Superior temporal gyrus (tissue), 1 donor: ENCODE results near the gene ACAD8.
"Not testable (repeated sequence)": the region's sequence is repeated elsewhere in the genome, so short reads cannot be mapped to it uniquely, and the experiment has no call there.

Source experiments
- DNase-seq: peaks from one replicate; pipeline ENCODE4 v3.0.0-alpha.2; 2016; ENCODE audit errors: extremely low spot score

ACAD8 gene

GRCh38 chr11:134267461-134267860, 14.1 kb downstream of the ACAD8 start:
- DNase-seq, result no peak

- DNase-seq, result no peak
Measured at GRCh38 chr11:134267966-134268365, 14.6 kb downstream of the ACAD8 start.

- no peak for DNase-seq
Measured at GRCh38 chr11:134270250-134270714, 16.9 kb downstream of the ACAD8 start.

- DNase-seq, result no peak
Measured at GRCh38 chr11:134271978-134272377, 18.6 kb downstream of the ACAD8 start.

- DNase-seq, result no peak
Measured at GRCh38 chr11:134272381-134273316, 19.3 kb downstream of the ACAD8 start.

- DNase-seq, result no peak
Measured at GRCh38 chr11:134273317-134273712, 19.9 kb downstream of the ACAD8 start.

GRCh38 chr11:134275188-134275533, 21.8 kb downstream of the ACAD8 start:
- peak; percentile 16 for DNase-seq

- DNase-seq, result peak; percentile 55
Measured at GRCh38 chr11:134275534-134276395, 22.4 kb downstream of the ACAD8 start, which contains the start of gene GLB1L3. Gene GLB1L3 (plus strand): TSS chr11:134276379. CDS start chr11:134276741, 362 bp downstream.

- DNase-seq, result no peak
Measured at GRCh38 chr11:134276396-134277182, 23.2 kb downstream of the ACAD8 start.

- DNase-seq, result peak; percentile 20
Measured at GRCh38 chr11:134277183-134278001, 24.0 kb downstream of the ACAD8 start.

- no peak for DNase-seq
Measured at GRCh38 chr11:134278356-134278755, 25.0 kb downstream of the ACAD8 start.

GRCh38 chr11:134281635-134282034, 28.3 kb downstream of the ACAD8 start:
- not testable (repeated sequence) for DNase-seq

GRCh38 chr11:134282121-134283045, 29.0 kb downstream of the ACAD8 start:
- DNase-seq, result no peak

- no peak for DNase-seq
Measured at GRCh38 chr11:134283461-134284230, 30.3 kb downstream of the ACAD8 start.

- not testable (repeated sequence) for DNase-seq
Measured at GRCh38 chr11:134284349-134284748, 31.0 kb downstream of the ACAD8 start.

GRCh38 chr11:134287561-134287960, 34.2 kb downstream of the ACAD8 start:
- no peak for DNase-seq

GRCh38 chr11:134288486-134288885, 35.1 kb downstream of the ACAD8 start:
- no peak for DNase-seq

- DNase-seq, result no peak
Measured at GRCh38 chr11:134289167-134289566, 35.8 kb downstream of the ACAD8 start.

- no peak for DNase-seq
Measured at GRCh38 chr11:134289789-134290188, 36.4 kb downstream of the ACAD8 start.
